A673 (cell line): ENCODE results near the gene MORC1. TPM values are rescaled to one million over a fixed set of nuclear protein-coding genes. Genes with fewer than 3 reads are reported as not detected.

Experiments used
- BruUV-seq: library from RNA; stranded (reverse); fragments of 400-500 nt; replicated peaks from 2 replicates; lab custom pipeline; 2021; lab: Mats Ljungman, UMichigan
- CTCF ChIA-PET: fragments of 300-600 bp; sonication (Branson Sonifier 250); formaldehyde crosslinking; loops from one replicate; lab custom pipeline; 2022; ENCODE audit warnings: antibody characterized with exemption; lab: Charles Lee
- POLR2A ChIA-PET: fragments of 300-600 bp; sonication (Branson Sonifier 250); formaldehyde crosslinking; loops from one replicate; lab custom pipeline; 2022; ENCODE audit warnings: antibody characterized with exemption; ENCODE audit not compliant: low non-redundant PET; lab: Charles Lee
- DNase-seq: peaks from one replicate; pipeline ENCODE4 v3.0.0-alpha.2; 2015; ENCODE audit warnings: low spot score
- H3K27ac ChIP-seq: fragments of 200-600 bp; sonication (generic); 2 replicates; pipeline ENCODE4 v1.5.1; 2016; ENCODE audit warnings: mixed run types, low read depth, mild to moderate bottlenecking, mixed read lengths, antibody characterized with exemption, low read length; ENCODE audit not compliant: poor library complexity, severe bottlenecking
- H3K27me3 ChIP-seq: fragments of 200-600 bp; sonication (generic); replicated peaks from 2 replicates; pipeline ENCODE4 v1.6.1; 2017; ENCODE audit warnings: mixed run types, low read depth, mild to moderate bottlenecking, mixed read lengths, antibody characterized with exemption, low read length; ENCODE audit not compliant: insufficient read depth, poor library complexity
- H3K36me3 ChIP-seq: fragments of 200-600 bp; sonication (generic); 2 replicates; pipeline ENCODE4 v1.6.1; 2016; ENCODE audit warnings: mixed run types, mild to moderate bottlenecking, mixed read lengths, antibody characterized with exemption, low read length; ENCODE audit not compliant: insufficient read depth, poor library complexity, severe bottlenecking
- H3K4me1 ChIP-seq: fragments of 200-600 bp; sonication (generic); 2 replicates; pipeline ENCODE4 v1.6.1; 2017; ENCODE audit warnings: mixed run types, mild to moderate bottlenecking, mixed read lengths, antibody characterized with exemption, low read length; ENCODE audit not compliant: insufficient read depth, poor library complexity, severe bottlenecking
- H3K4me3 ChIP-seq: fragments of 200-600 bp; sonication (generic); 2 replicates; pipeline ENCODE4 v1.5.1; 2016; ENCODE audit warnings: low read depth, mixed run types, mild to moderate bottlenecking, mixed read lengths, low read length; ENCODE audit not compliant: poor library complexity, severe bottlenecking
- H3K9me3 ChIP-seq: fragments of 200-600 bp; sonication (generic); 2 replicates; pipeline ENCODE4 v1.6.1; 2016; ENCODE audit warnings: mixed run types, low read depth, mild to moderate bottlenecking, mixed read lengths, antibody characterized with exemption, low read length; ENCODE audit not compliant: poor library complexity, severe bottlenecking
- CTCF ChIP-seq: fragments of 300-800, 200-600 bp; sonication (generic); conservative IDR thresholded peaks from 2 replicates; pipeline ENCODE4 v1.5.1; 2017; ENCODE audit warnings: low read depth, mild to moderate bottlenecking, antibody characterized with exemption, low read length, moderate library complexity, mixed read lengths
- EZH2 ChIP-seq: fragments of 200-600 bp; sonication (generic); IDR thresholded peaks from 2 replicates; pipeline ENCODE4 v1.6.1; 2017; ENCODE audit warnings: borderline replicate concordance, low read depth, mild to moderate bottlenecking, mixed read lengths, antibody characterized with exemption, low read length; ENCODE audit not compliant: poor library complexity, severe bottlenecking
- intact Hi-C: fragments of 100-400 bp; cut with micrococcal nuclease; formaldehyde crosslinking; loops from one replicate; pipeline ENCODE4 v1.10.0; 2022; ENCODE audit not compliant: unreplicated experiment
- total RNA-seq: library from RNA; stranded (reverse); gene quantifications from 2 replicates; pipeline ENCODE4 v1.2.3, GENCODE V29; 2021

The MORC1 gene
- total RNA-seq, 1 experiment from 2014 or later, result 0.88 TPM

- no peak for DNase-seq
- Histone ChIP-seq H3K27ac (no peak overlapping the region), H3K27me3 (no peaks in the 10 kb centered on the region), H3K4me1 (no peaks in the 10 kb centered on the region), H3K9me3 (no peaks in the 10 kb centered on the region), H3K36me3 (no peaks in the 10 kb centered on the region), H3K4me3 (no peak overlapping the region)
- ChIA-PET POLR2A (no interaction called here), CTCF (no interaction called here)
- TF ChIP-seq EZH2, result no peak
- TF ChIP-seq CTCF, result no peak
- no TSS peak for BruUV-seq
- intact Hi-C loops, result no loop called here
Measured at GRCh38 chr3:108951820-108952501, 166.0 kb downstream of the MORC1 start.

GRCh38 chr3:108947855-108948254 lies 170.1 kb downstream of the MORC1 start:
- BruUV-seq, result no TSS peak
- CTCF ChIA-PET, result no interaction called here
- POLR2A ChIA-PET, result no interaction called here

GRCh38 chr3:108946292-108947285 lies 171.3 kb downstream of the MORC1 start:
- ChIA-PET POLR2A (no interaction called here), CTCF (no interaction called here)
- no peak overlapping the region for H3K4me3 ChIP-seq
- peak; percentile 38 for DNase-seq
- H3K27me3 ChIP-seq, result no peaks in the 10 kb centered on the region
- H3K9me3 ChIP-seq, result no peaks in the 10 kb centered on the region
- no peaks in the 10 kb centered on the region for H3K36me3 ChIP-seq
- H3K27ac ChIP-seq, result no peak overlapping the region
- no TSS peak for BruUV-seq
- H3K4me1 ChIP-seq, result no peaks in the 10 kb centered on the region
- intact Hi-C loops, result no loop called here
- TF ChIP-seq EZH2 (no peak), CTCF (no peak)

More at GRCh38 chr3:108947855-108948254, 170.1 kb downstream of the MORC1 start:
- no peak for DNase-seq
- TF ChIP-seq EZH2 (no peak), CTCF (no peak)
- no peak overlapping the region for H3K4me3 ChIP-seq
- H3K27me3 ChIP-seq, result no peaks in the 10 kb centered on the region
- H3K36me3 ChIP-seq, result no peaks in the 10 kb centered on the region
- intact Hi-C loops, result no loop called here
- no peaks in the 10 kb centered on the region for H3K4me1 ChIP-seq
- H3K27ac ChIP-seq, result no peak overlapping the region
- H3K9me3 ChIP-seq, result no peaks in the 10 kb centered on the region
